H9 (cell line): ENCODE measurements around the gene CFAP100. TPM values are rescaled to one million over a fixed set of nuclear protein-coding genes. Genes with fewer than 3 reads are reported as not detected.

Experiments used
- DNase-seq: peaks from one replicate; pipeline ENCODE4 v3.0.0-alpha.2; 2017
- H2AFZ ChIP-seq: one replicate; pipeline ENCODE4 v1.6.1; 2013; ENCODE audit warnings: mild to moderate bottlenecking, low read length, control low read depth, moderate library complexity
- H2AK5ac ChIP-seq: 2 replicates; pipeline ENCODE4 v1.6.1; 2013; ENCODE audit warnings: low read length, control low read depth, mixed read lengths; ENCODE audit not compliant: insufficient read length
- H2BK120ac ChIP-seq: one replicate; pipeline ENCODE4 v1.6.1; 2013; ENCODE audit warnings: low read depth, mild to moderate bottlenecking, low read length, control low read depth, inconsistent platforms; ENCODE audit not compliant: poor library complexity, severe bottlenecking
- H2BK12ac ChIP-seq: 2 replicates; pipeline ENCODE4 v1.6.1; 2013; ENCODE audit warnings: low read length, control low read depth, mixed read lengths, low read depth; ENCODE audit not compliant: insufficient read length
- H2BK15ac ChIP-seq: 2 replicates; pipeline ENCODE4 v1.6.1; 2013; ENCODE audit warnings: low read depth, low read length, control low read depth
- H2BK20ac ChIP-seq: one replicate; pipeline ENCODE4 v1.6.1; 2013; ENCODE audit warnings: low read depth, mild to moderate bottlenecking, low read length, control low read depth, inconsistent platforms; ENCODE audit not compliant: poor library complexity, severe bottlenecking
- H2BK5ac ChIP-seq: 2 replicates; pipeline ENCODE4 v1.6.1; 2013; ENCODE audit warnings: low read length, control low read depth, mixed read lengths; ENCODE audit not compliant: insufficient read length
- H3K14ac ChIP-seq: 2 replicates; pipeline ENCODE4 v1.6.1; 2013; ENCODE audit warnings: low read length, control low read depth; ENCODE audit not compliant: insufficient read depth
- H3K18ac ChIP-seq: 2 replicates; pipeline ENCODE4 v1.6.1; 2013; ENCODE audit warnings: low read depth, mild to moderate bottlenecking, mixed read lengths, low read length, control low read depth; ENCODE audit not compliant: insufficient read length
- H3K23ac ChIP-seq: 2 replicates; pipeline ENCODE4 v1.6.1; 2013; ENCODE audit warnings: low read length, control low read depth, mixed read lengths, low read depth; ENCODE audit not compliant: insufficient read length
- H3K23me2 ChIP-seq: 2 replicates; pipeline ENCODE4 v1.6.1; 2013; ENCODE audit warnings: low read depth, mild to moderate bottlenecking, mixed read lengths, low read length, control low read depth; ENCODE audit not compliant: insufficient read length, poor library complexity, severe bottlenecking
- H3K27ac ChIP-seq: 2 replicates; pipeline ENCODE4 v1.5.1; 2013; ENCODE audit warnings: low read length, control low read depth, mixed read lengths, low read depth; ENCODE audit not compliant: insufficient read length
- H3K27me3 ChIP-seq: 2 replicates; pipeline ENCODE4 v1.6.1; 2013; ENCODE audit warnings: low read length, control low read depth, inconsistent platforms; ENCODE audit not compliant: insufficient read depth
- H3K4ac ChIP-seq: 2 replicates; pipeline ENCODE4 v1.6.1; 2013; ENCODE audit warnings: low read depth, mild to moderate bottlenecking, control low read depth, inconsistent platforms, low read length, moderate library complexity
- H3K4me1 ChIP-seq: 2 replicates; pipeline ENCODE4 v1.6.1; 2013; ENCODE audit warnings: low read length, control low read depth, inconsistent platforms; ENCODE audit not compliant: insufficient read depth
- H3K4me2 ChIP-seq: 2 replicates; pipeline ENCODE4 v1.6.1; 2013; ENCODE audit warnings: low read length, control low read depth, mixed read lengths; ENCODE audit not compliant: insufficient read length, insufficient read depth
- H3K56ac ChIP-seq: 2 replicates; pipeline ENCODE4 v1.6.1; 2013; ENCODE audit warnings: low read depth, mild to moderate bottlenecking, mixed read lengths, low read length, control low read depth; ENCODE audit not compliant: insufficient read length
- H3K79me1 ChIP-seq: 2 replicates; pipeline ENCODE4 v1.6.1; 2013; ENCODE audit warnings: low read depth, mild to moderate bottlenecking, moderate library complexity, low read length, control low read depth, inconsistent platforms; ENCODE audit not compliant: insufficient read depth, poor library complexity, severe bottlenecking
- H3K79me2 ChIP-seq: 2 replicates; pipeline ENCODE4 v1.6.1; 2013; ENCODE audit warnings: low read length, control low read depth, inconsistent platforms; ENCODE audit not compliant: insufficient read depth
- H3K9ac ChIP-seq: 2 replicates; pipeline ENCODE4 v1.6.1; 2013; ENCODE audit warnings: low read length, control low read depth, mixed read lengths; ENCODE audit not compliant: insufficient read length; ENCODE audit errors: extremely low read depth
- H3K9me3 ChIP-seq: one replicate; pipeline ENCODE4 v1.6.1; 2013; ENCODE audit warnings: low read depth, low read length, inconsistent platforms; ENCODE audit not compliant: control insufficient read depth
- H3T11ph ChIP-seq: one replicate; pipeline ENCODE4 v1.6.1; 2013; ENCODE audit warnings: mild to moderate bottlenecking, low read length, control low read depth, inconsistent platforms
- H4K20me1 ChIP-seq: one replicate; pipeline ENCODE4 v1.6.1; 2013; ENCODE audit not compliant: control insufficient read depth, insufficient read length, insufficient read depth
- H4K5ac ChIP-seq: 2 replicates; pipeline ENCODE4 v1.6.1; 2013; ENCODE audit warnings: low read depth, mild to moderate bottlenecking, mixed read lengths, low read length, control low read depth; ENCODE audit not compliant: insufficient read length
- H4K8ac ChIP-seq: replicated peaks from 2 replicates; pipeline ENCODE4 v1.6.1; 2013; ENCODE audit warnings: low read length, control low read depth, mixed read lengths, low read depth; ENCODE audit not compliant: insufficient read length
- H4K91ac ChIP-seq: 2 replicates; pipeline ENCODE4 v1.6.1; 2013; ENCODE audit warnings: low read depth, mild to moderate bottlenecking, moderate library complexity, mixed read lengths, low read length, control low read depth; ENCODE audit not compliant: insufficient read length
- H3K27ac Mint-ChIP-seq, 3 experiments: 2 replicates in 2 of 3; 3 replicates in 1 of 3; pipeline ENCODE4 v1.8.0; 2020 to 2021; ENCODE audit warnings: mixed read lengths in 3 of 3, mild to moderate bottlenecking in 1 of 3, moderate library complexity in 1 of 3
- H3K27me3 Mint-ChIP-seq: 2 replicates; pipeline ENCODE4 v1.8.0; 2021; ENCODE audit warnings: low read depth, mild to moderate bottlenecking, moderate library complexity, mixed read lengths
- H3K36me3 Mint-ChIP-seq, 3 experiments: 2 replicates in 2 of 3; 3 replicates in 1 of 3; pipeline ENCODE4 v1.8.0; 2020 to 2021; ENCODE audit warnings: low read depth in 3 of 3, mixed read lengths in 3 of 3; ENCODE audit not compliant: insufficient read depth in 1 of 3
- H3K4me1 Mint-ChIP-seq, 2 experiments: 2 replicates each; pipeline ENCODE4 v1.8.0; 2020; ENCODE audit warnings: mixed read lengths in 2 of 2
- H3K4me3 Mint-ChIP-seq, 2 experiments: 2 replicates in 1 of 2; 3 replicates in 1 of 2; pipeline ENCODE4 v1.8.0; 2020 to 2021; ENCODE audit warnings: mild to moderate bottlenecking in 2 of 2, mixed read lengths in 2 of 2, moderate library complexity in 1 of 2
- H3K9me3 Mint-ChIP-seq, 2 experiments: 2 replicates in 1 of 2; 3 replicates in 1 of 2; pipeline ENCODE4 v1.8.0; 2020; ENCODE audit warnings: mild to moderate bottlenecking in 2 of 2, mixed read lengths in 2 of 2, moderate library complexity in 1 of 2
- CTCF ChIP-seq: fragments of 200-600 bp; sonication (generic); conservative IDR thresholded peaks from 3 replicates; pipeline ENCODE4 v1.8.0; 2021; ENCODE audit warnings: antibody characterized with exemption, mild to moderate bottlenecking
- WGBS: extraction: QIAGEN DNeasy Blood & Tissue Kit; methylation state at CpG from one replicate; pipeline ENCODE4 v1.1.7; 2013; ENCODE audit warnings: missing lambda C conversion rate, low lambda C conversion rate, mixed read lengths; ENCODE audit not compliant: insufficient read length; ENCODE audit errors: extremely low coverage; 5-methylcytosine and 5-hydroxymethylcytosine counted together
- total RNA-seq: library from RNA; stranded (reverse); gene quantifications from 2 replicates; pipeline ENCODE4 v1.2.1, GENCODE V29; 2021

Gene CFAP100
- total RNA-seq, 1 experiment from 2014 or later, result 0.44 TPM

GRCh38 chr3:126351771-126352475, 42.8 kb upstream of the CFAP100 start:
- H3T11ph ChIP-seq, result no peak overlapping the region
- no peak overlapping the region for H2AFZ ChIP-seq
- no peak overlapping the region for H3K18ac ChIP-seq
- H3K79me1 ChIP-seq, result no peaks in the 10 kb centered on the region
- H3K4me1 ChIP-seq, result no peaks in the 10 kb centered on the region
- H4K8ac ChIP-seq, result no peak overlapping the region
- no peak overlapping the region for H3K14ac ChIP-seq
- TF ChIP-seq CTCF, result peak; percentile 33; the same call in 2 of the 3 replicates
- H3K4me3 Mint-ChIP-seq, result no peak overlapping the region
- H4K20me1 ChIP-seq, result no peaks in the 10 kb centered on the region
- H3K79me2 ChIP-seq, result no peaks in the 10 kb centered on the region
- DNase-seq, result no peak
- H3K9me3 ChIP-seq, result no peaks in the 10 kb centered on the region
- H3K56ac ChIP-seq, result no peak overlapping the region
- H3K9me3 Mint-ChIP-seq, result no peaks in the 10 kb centered on the region
- H2BK120ac ChIP-seq, result no peak overlapping the region
- H3K4me2 ChIP-seq, result no peak overlapping the region
- no peak overlapping the region for H2AK5ac ChIP-seq
- peaks cover 6 to 13% of the 10 kb centered on the region in 2 experiments for H3K4me1 Mint-ChIP-seq
- H3K23me2 ChIP-seq, result peaks cover 6% of the 10 kb centered on the region
- no peak overlapping the region for H2BK15ac ChIP-seq
- H4K91ac ChIP-seq, result no peak overlapping the region
- no peaks in the 10 kb centered on the region for H3K27me3 ChIP-seq
- H3K27ac ChIP-seq, result no peak overlapping the region
- peaks cover 3 to 16% (median 11%) of the 10 kb centered on the region in 3 experiments; a peak in 5 of 7 replicates for H3K36me3 Mint-ChIP-seq
- no peak overlapping the region for H2BK5ac ChIP-seq
- H3K27ac Mint-ChIP-seq, result 0 out of 7 replicates have a peak overlapping the region, but pooled peaks of 1 of the 3 experiments have one; percentile 23
- H2BK20ac ChIP-seq, result no peak overlapping the region
- no peak overlapping the region for H3K9ac ChIP-seq
- H3K4ac ChIP-seq, result no peak overlapping the region
- H3K23ac ChIP-seq, result no peak overlapping the region
- H2BK12ac ChIP-seq, result no peak overlapping the region
- H3K27me3 Mint-ChIP-seq, result no peaks in the 10 kb centered on the region; the same call in 1 of the 2 replicates
- no peak overlapping the region for H4K5ac ChIP-seq
- WGBS, result no CpG with 5 or more reads among the region's 18 CpGs
